Kidney epithelial cell (primary cell): ENCODE data around the gene PLA2G4E. TPM values are rescaled to one million over a fixed set of nuclear protein-coding genes. Genes with fewer than 3 reads are reported as not detected.

ENCODE experiments used
- DNase-seq: peaks from one replicate; pipeline ENCODE4 v3.0.0-alpha.2; 2010; ENCODE audit warnings: low read depth
- H3K27me3 ChIP-seq: 2 replicates; pipeline ENCODE4 v1.6.0; 2011; ENCODE audit warnings: low read length; ENCODE audit not compliant: control insufficient read depth, insufficient read depth
- H3K36me3 ChIP-seq: 2 replicates; pipeline ENCODE4 v1.5.1; 2011; ENCODE audit warnings: low read length; ENCODE audit not compliant: control insufficient read depth, insufficient read depth
- H3K4me3 ChIP-seq: 2 replicates; pipeline ENCODE4 v1.5.1; 2011; ENCODE audit warnings: low read depth, mild to moderate bottlenecking, control low read depth, low read length
- total RNA-seq: library from RNA; depleted of rRNA; stranded (reverse); fragments of >200 nt; gene quantifications from 2 replicates; pipeline ENCODE4 v1.2.3, GENCODE V29; 2015
- TF ChIP-seq, protein P1 (sequence below): IDR thresholded peaks from 2 replicates; pipeline ENCODE4 v1.5.1; 2011; ENCODE audit warnings: mild to moderate bottlenecking, moderate library complexity, low read length, control low read depth, inconsistent platforms; ENCODE audit not compliant: insufficient read depth, poor library complexity, severe bottlenecking

Gene PLA2G4E
- total RNA-seq, 1 donor from 2014 or later = not detected

DNA sequence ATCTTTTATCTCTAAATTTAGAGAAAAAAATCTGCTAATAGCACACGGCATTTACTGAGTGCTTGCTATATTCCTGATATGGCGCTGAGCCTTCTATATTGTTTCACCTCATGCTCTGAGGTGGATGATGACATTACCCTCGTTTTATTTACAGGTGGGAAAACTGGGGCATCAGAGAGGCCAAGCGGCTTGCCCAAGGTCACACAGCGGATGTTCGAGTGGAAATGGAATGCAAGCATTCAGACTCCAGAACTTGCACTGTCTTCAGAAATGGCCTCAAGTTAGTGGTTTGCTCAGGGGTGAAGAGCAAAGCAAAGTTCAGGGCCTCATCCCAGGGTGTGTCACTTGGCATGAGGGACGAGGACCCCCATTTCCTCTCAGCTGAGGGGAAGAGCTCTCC lies 65.7 kb downstream of the PLA2G4E start:
- H3K4me3 ChIP-seq = no peak overlapping the region
- DNase-seq = no peak
- TF ChIP-seq, protein P1, sequence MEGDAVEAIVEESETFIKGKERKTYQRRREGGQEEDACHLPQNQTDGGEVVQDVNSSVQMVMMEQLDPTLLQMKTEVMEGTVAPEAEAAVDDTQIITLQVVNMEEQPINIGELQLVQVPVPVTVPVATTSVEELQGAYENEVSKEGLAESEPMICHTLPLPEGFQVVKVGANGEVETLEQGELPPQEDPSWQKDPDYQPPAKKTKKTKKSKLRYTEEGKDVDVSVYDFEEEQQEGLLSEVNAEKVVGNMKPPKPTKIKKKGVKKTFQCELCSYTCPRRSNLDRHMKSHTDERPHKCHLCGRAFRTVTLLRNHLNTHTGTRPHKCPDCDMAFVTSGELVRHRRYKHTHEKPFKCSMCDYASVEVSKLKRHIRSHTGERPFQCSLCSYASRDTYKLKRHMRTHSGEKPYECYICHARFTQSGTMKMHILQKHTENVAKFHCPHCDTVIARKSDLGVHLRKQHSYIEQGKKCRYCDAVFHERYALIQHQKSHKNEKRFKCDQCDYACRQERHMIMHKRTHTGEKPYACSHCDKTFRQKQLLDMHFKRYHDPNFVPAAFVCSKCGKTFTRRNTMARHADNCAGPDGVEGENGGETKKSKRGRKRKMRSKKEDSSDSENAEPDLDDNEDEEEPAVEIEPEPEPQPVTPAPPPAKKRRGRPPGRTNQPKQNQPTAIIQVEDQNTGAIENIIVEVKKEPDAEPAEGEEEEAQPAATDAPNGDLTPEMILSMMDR = no peak
- H3K36me3 ChIP-seq = no peaks in the 10 kb centered on the region
- no peaks in the 10 kb centered on the region for H3K27me3 ChIP-seq

DNA sequence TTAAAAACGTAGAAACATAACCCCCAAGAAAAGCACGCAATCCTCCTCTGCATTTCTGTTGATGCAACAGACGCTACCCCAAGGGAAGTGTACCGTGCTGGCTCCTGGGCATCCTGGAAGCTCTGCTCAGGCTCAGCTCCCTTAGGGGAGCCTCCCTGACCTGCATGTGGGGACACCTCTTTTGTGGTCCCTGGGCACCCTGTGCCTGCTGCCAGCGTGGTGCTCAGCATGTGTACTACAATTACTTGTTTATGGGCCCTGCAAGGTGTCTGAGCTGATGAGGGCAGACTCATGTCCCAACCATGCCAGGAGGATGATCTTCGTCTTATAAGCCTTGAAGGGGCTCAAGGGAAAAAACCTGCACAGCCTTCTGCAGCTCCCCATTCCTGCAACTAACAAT lies 66.8 kb downstream of the PLA2G4E start:
- H3K4me3 ChIP-seq = no peak overlapping the region
- DNase-seq = no peak
- H3K27me3 ChIP-seq = no peaks in the 10 kb centered on the region
- TF ChIP-seq, protein P1 = no peak
- no peaks in the 10 kb centered on the region for H3K36me3 ChIP-seq

DNA sequence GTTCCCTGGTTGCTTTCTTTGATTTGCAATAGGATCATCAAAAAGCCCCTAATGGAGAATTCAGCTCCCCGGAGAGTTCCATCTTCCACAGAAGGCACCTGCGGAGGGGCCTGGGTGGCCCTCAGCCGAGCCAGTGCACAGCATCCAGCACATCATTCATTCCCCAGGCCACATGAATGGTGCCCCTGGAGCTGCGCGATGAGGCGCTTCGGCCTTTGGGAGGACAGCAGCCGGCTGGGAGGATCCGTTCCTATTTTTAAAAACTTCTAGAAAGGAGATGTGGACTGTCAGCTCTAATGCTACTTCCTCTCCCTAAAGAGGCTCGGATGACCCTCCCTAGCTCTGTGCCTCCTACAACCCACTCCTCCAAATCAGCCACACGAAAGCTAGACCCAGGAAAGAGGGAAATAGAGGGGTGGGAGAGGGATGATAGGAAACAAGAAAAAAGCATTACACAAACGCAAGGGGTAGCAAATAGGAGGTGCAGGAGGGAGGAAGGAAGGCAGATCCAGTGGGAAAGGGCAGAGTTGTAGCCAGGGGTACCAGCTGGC lies 68.8 kb downstream of the PLA2G4E start:
- no peak for DNase-seq
- TF ChIP-seq, protein P1 = no peak
- no peaks in the 10 kb centered on the region for H3K36me3 ChIP-seq

DNA sequence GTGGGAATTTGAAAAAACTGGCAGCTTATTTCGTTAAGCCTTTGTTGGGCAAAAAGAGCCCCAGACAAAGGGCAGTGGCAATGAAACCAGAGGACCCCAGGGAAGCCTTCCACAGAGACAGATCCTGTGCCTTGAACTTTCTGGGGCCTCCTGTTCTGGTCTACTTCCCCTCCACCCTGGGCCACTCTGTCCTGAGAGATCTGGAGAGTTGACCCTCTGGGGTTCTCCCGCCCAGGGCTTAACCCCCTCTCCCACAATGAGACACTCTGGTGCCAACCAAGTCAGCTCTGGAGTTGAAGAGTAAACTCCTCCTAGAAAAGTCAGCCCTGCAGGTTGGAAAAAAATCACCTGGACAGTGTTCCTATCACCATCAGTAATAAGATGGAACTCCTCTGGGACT lies 69.3 kb downstream of the PLA2G4E start:
- no peaks in the 10 kb centered on the region for H3K27me3 ChIP-seq
- TF ChIP-seq, protein P1 = no peak
- H3K36me3 ChIP-seq = no peaks in the 10 kb centered on the region
- DNase-seq = no peak
- no peak overlapping the region for H3K4me3 ChIP-seq

More for the DNA sequence above, 68.8 kb downstream of the PLA2G4E start:
- no peak overlapping the region for H3K4me3 ChIP-seq
- no peaks in the 10 kb centered on the region for H3K27me3 ChIP-seq

DNA sequence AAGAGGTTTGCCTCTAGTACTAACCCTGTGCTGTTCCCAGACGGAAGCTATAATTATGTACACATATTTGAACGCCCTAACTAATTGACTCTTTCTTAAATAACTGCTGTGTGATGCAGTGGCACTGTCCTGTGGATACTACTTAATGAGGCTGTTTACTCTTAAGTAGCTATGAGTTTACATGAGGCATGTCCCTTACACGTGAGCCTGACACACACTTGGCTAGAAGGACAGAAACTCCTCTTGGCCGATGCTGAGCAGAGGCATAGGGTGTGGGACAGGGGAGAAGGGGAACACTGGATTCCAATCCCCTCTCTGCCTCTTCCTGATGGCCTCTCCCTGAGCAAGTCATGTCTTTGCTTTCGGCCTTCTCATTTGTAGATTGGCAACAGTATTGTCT lies 70.4 kb downstream of the PLA2G4E start:
- no peaks in the 10 kb centered on the region for H3K27me3 ChIP-seq
- H3K36me3 ChIP-seq = no peaks in the 10 kb centered on the region
- DNase-seq = no peak
- TF ChIP-seq, protein P1 = no peak
- no peak overlapping the region for H3K4me3 ChIP-seq

DNA sequence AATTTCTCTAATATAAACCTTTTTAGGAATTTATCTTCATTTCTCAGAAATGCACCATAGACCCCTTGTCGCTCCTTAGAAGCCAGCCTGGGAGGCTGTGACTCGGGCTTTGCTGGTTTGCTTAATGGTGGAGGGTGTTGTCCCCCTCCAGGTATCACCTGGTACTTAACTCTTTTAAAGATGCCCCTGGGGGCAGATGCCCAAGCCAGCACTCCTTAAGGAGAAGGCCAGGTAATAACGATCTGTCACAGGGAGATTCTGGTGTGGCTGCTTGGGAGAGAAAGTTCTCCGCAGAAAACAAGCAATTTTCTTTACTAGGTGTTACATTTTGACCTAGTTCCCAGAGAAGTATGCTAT lies 70.7 kb downstream of the PLA2G4E start:
- no peak overlapping the region for H3K4me3 ChIP-seq
- TF ChIP-seq, protein P1 = no peak
- no peak for DNase-seq
- no peaks in the 10 kb centered on the region for H3K27me3 ChIP-seq
- H3K36me3 ChIP-seq = no peaks in the 10 kb centered on the region
